ENCODE measurements around the gene SDC1. TPM values are rescaled to one million over a fixed set of nuclear protein-coding genes. Genes with fewer than 3 reads are reported as not detected.
A peak's percentile ranks its signal among the peaks of the same experiment; 100 is the strongest.

SDC1 gene
- total RNA-seq, 1 experiment from 2014 or later = 22.3 TPM

DNA sequence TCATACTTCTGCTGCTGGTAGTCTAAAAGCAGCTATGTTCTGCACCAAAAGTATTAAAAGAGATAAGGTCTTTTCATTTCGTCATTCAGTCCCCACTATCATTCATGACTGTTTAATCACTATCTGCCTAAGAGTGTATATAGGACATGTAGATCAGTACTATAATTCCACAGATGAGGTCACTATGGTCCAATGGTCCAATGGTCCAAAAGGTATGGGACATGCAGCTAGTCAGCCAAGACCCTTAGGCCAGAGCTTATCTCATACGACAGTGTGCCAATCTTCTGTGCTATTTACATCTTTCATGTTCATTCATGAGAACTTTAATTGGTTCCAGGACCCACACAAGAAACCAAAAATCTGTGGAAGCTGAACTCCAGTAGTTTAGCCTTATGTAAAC, 42.6 kb upstream of the SDC1 start:
- H2BK12ac ChIP-seq (ENCODE audit: insufficient read length, low read depth, low read length) = no peak overlapping the region
- no peak overlapping the region for H4K8ac ChIP-seq (replicated peaks; ENCODE audit: insufficient read length, low read depth, low read length)
- H3K9ac ChIP-seq (ENCODE audit: extremely low read depth, insufficient read length, low read length) = no peak overlapping the region
- H2BK20ac ChIP-seq (ENCODE audit: low read depth, low read length, poor library complexity, severe bottlenecking) = no peak overlapping the region
- H3K27me3 ChIP-seq (ENCODE audit: insufficient read depth, low read length) = no peaks in the 10 kb centered on the region
- H3K14ac ChIP-seq (ENCODE audit: insufficient read depth, low read length) = no peak overlapping the region
- no peak overlapping the region for H3K4me3 Mint-ChIP-seq
- H3K56ac ChIP-seq (ENCODE audit: insufficient read length, low read depth, low read length) = no peak overlapping the region
- no peak overlapping the region for H3T11ph ChIP-seq (ENCODE audit: low read length)
- no peaks in the 10 kb centered on the region for H3K4me1 ChIP-seq (ENCODE audit: insufficient read depth, low read length)
- DNase-seq = no peak
- no peak overlapping the region for H4K91ac ChIP-seq (ENCODE audit: insufficient read length, low read depth, low read length)
- no peak overlapping the region for H2BK120ac ChIP-seq (ENCODE audit: low read depth, low read length, poor library complexity, severe bottlenecking)
- H2BK5ac ChIP-seq (ENCODE audit: insufficient read length, low read length) = no peak overlapping the region
- no peak overlapping the region for H2AFZ ChIP-seq (ENCODE audit: low read length)
- H3K27me3 Mint-ChIP-seq (ENCODE audit: low read depth) = no peaks in the 10 kb centered on the region
- TF ChIP-seq, protein P1, sequence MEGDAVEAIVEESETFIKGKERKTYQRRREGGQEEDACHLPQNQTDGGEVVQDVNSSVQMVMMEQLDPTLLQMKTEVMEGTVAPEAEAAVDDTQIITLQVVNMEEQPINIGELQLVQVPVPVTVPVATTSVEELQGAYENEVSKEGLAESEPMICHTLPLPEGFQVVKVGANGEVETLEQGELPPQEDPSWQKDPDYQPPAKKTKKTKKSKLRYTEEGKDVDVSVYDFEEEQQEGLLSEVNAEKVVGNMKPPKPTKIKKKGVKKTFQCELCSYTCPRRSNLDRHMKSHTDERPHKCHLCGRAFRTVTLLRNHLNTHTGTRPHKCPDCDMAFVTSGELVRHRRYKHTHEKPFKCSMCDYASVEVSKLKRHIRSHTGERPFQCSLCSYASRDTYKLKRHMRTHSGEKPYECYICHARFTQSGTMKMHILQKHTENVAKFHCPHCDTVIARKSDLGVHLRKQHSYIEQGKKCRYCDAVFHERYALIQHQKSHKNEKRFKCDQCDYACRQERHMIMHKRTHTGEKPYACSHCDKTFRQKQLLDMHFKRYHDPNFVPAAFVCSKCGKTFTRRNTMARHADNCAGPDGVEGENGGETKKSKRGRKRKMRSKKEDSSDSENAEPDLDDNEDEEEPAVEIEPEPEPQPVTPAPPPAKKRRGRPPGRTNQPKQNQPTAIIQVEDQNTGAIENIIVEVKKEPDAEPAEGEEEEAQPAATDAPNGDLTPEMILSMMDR (conservative IDR thresholded peaks at IDR 0.05) = no peak
- H3K36me3 Mint-ChIP-seq (ENCODE audit: insufficient read depth in 1 of 3, low read depth in 3 of 3) = peaks cover 16 to 49% (median 34%) of the 10 kb centered on the region in 3 experiments; a peak in 6 of 7 replicates
- no CpG with 5 or more reads among the region's 2 CpGs for WGBS (ENCODE audit: extremely low coverage, insufficient read length, low lambda C conversion rate)
- no peak overlapping the region for H3K27ac ChIP-seq (ENCODE audit: insufficient read length, low read depth, low read length)
- H3K4me1 Mint-ChIP-seq = no peaks in the 10 kb centered on the region
- no peak overlapping the region for H3K18ac ChIP-seq (ENCODE audit: insufficient read length, low read depth, low read length)
- no peak overlapping the region for H3K4ac ChIP-seq (ENCODE audit: low read depth, low read length)
- no peak overlapping the region for H2BK15ac ChIP-seq (ENCODE audit: low read depth, low read length)
- no peaks in the 10 kb centered on the region for H3K79me2 ChIP-seq (ENCODE audit: insufficient read depth, low read length)
- no peak overlapping the region for H3K23ac ChIP-seq (ENCODE audit: insufficient read length, low read depth, low read length)
- no peak overlapping the region for H3K4me2 ChIP-seq (ENCODE audit: insufficient read depth, insufficient read length, low read length)
- H3K9me3 ChIP-seq (ENCODE audit: control insufficient read depth, low read depth, low read length) = no peaks in the 10 kb centered on the region
- no peaks in the 10 kb centered on the region for H4K20me1 ChIP-seq (ENCODE audit: control insufficient read depth, insufficient read depth, insufficient read length)
- peak overlapping the region in 1 of 3 experiments; percentile 77; a peak in 1 of 7 replicates for H3K27ac Mint-ChIP-seq
- no peaks in the 10 kb centered on the region for H3K23me2 ChIP-seq (ENCODE audit: insufficient read length, low read depth, low read length, poor library complexity, severe bottlenecking)
- H2AK5ac ChIP-seq (ENCODE audit: insufficient read length, low read length) = no peak overlapping the region
- H4K5ac ChIP-seq (ENCODE audit: insufficient read length, low read depth, low read length) = no peak overlapping the region
- no peaks in the 10 kb centered on the region for H3K79me1 ChIP-seq (ENCODE audit: insufficient read depth, low read depth, low read length, poor library complexity, severe bottlenecking)
- H3K9me3 Mint-ChIP-seq = no peaks in the 10 kb centered on the region
